Right lobe of liver (tissue), 6 donors: ENCODE results near the gene NKAIN2. TPM values are rescaled to one million over a fixed set of nuclear protein-coding genes. Genes with fewer than 3 reads are reported as not detected.

ENCODE experiments used
- ATAC-seq, 4 donors: fragments of 200-7000 bp; cut with Tn5 transposase; one replicate each; pipeline ENCODE4 v1.9.1; 2020; ENCODE audit warnings: mild to moderate bottlenecking in 4 of 4, moderate library complexity in 4 of 4
- DNase-seq, 3 donors: peaks; one replicate each; pipeline ENCODE4 v3.0.0-alpha.2; 2020
- H3K27ac ChIP-seq, 3 donors: fragments of 200-600 bp; one replicate each; pipeline ENCODE4 v1.8.0; 2022
- H3K27me3 ChIP-seq, 2 donors: fragments of 200-600 bp; one replicate each; pipeline ENCODE4 v1.8.0; 2022
- H3K36me3 ChIP-seq, 4 donors: fragments of 200-600 bp; sonication (generic) in 1 of 4; one replicate each; pipeline versions ENCODE4 v1.5.1 to v1.8.0; 2017 to 2022; ENCODE audit warnings: control low read depth in 1 of 4
- H3K4me1 ChIP-seq, 4 donors: fragments of 200-600 bp; sonication (generic) in 1 of 4; one replicate each; pipeline versions ENCODE4 v1.5.1 to v1.8.0; 2017 to 2022; ENCODE audit warnings: control low read depth in 1 of 4
- H3K4me3 ChIP-seq, 3 donors: fragments of 200-600 bp; one replicate each; pipeline ENCODE4 v1.8.0; 2022
- H3K9me3 ChIP-seq, 4 donors: fragments of 200-600 bp; sonication (generic) in 1 of 4; one replicate each; pipeline versions ENCODE4 v1.5.1 to v1.8.0; 2017 to 2022; ENCODE audit warnings: control low read depth in 1 of 4
- CTCF ChIP-seq, 4 donors: fragments of 200-600 bp in 3 of 4; fragments of 450-650 bp in 1 of 4; IDR thresholded peaks; one replicate each; pipeline versions ENCODE4 v1.5.1 to v1.8.0; 2016 to 2022; ENCODE audit warnings: antibody characterized with exemption in 4 of 4, mild to moderate bottlenecking in 2 of 4
- POLR2A ChIP-seq: fragments of 450-650 bp; IDR thresholded peaks from one replicate; pipeline ENCODE4 v1.6.1; 2017; ENCODE audit warnings: antibody characterized with exemption, mild to moderate bottlenecking
- WGBS: methylation state at CpG from one replicate; pipeline ENCODE4 v1.1.6; 2018; ENCODE audit warnings: low coverage, low lambda C conversion rate; ENCODE audit not compliant: insufficient coverage; ENCODE audit errors: missing lambda C conversion rate; 5-methylcytosine and 5-hydroxymethylcytosine counted together
- intact Hi-C, 2 donors: fragments of 100-400 bp; cut with DNase I; formaldehyde crosslinking; loops; one replicate each; pipeline versions ENCODE4 v1.11.2 to v1.14.1; 2022
- total RNA-seq, 6 experiments: library from RNA; depleted of rRNA in 2 of 6; stranded (reverse); fragments of >200 nt in 2 of 6; fragmentation: NEBNext Ultra II Directional in 3 of 6; extraction: Animal tissue kit (Norgen Biotek cat#: 25700) in 3 of 6; gene quantifications; one replicate each; pipeline versions ENCODE4 v1.1.0 to v1.2.4, GENCODE V29; 2016 to 2023
- donor health status: DM: no; HTN: yes; CAD: no.
- donor health status: DM: no; HTN: no; CAD: no.
- donor health status: DM: no; HTN: no; CAD: no.
- donor health status: DM: no; HTN: yes; CAD: no.
- donor health status: DM: no; HTN: yes; CAD: no.

The NKAIN2 gene
- total RNA-seq, 6 experiments from 2014 or later: 0.16 to 0.28 TPM; not detected in 4

- DNase-seq (no peak), ATAC-seq (no peak)
- Histone ChIP-seq H3K4me1 (no peaks in the 10 kb centered on the region), H3K27me3 (no peaks in the 10 kb centered on the region), H3K36me3 (no peaks in the 10 kb centered on the region), H3K27ac (no peak overlapping the region), H3K9me3 (no peaks in the 10 kb centered on the region), H3K4me3 (no peak overlapping the region)
- WGBS: 14% methylated on average over 2 of the region's 2 CpGs
- no peak for TF ChIP-seq POLR2A
- no peak for TF ChIP-seq CTCF (IDR thresholded peaks at IDR 0.05)
- intact Hi-C loops: no loop called here
Observed at GRCh38 chr6:124512431-124512830, 708.8 kb downstream of the NKAIN2 start.

- H3K27me3 ChIP-seq: no peaks in the 10 kb centered on the region
- H3K27ac ChIP-seq: no peak overlapping the region
- DNase-seq (no peak), ATAC-seq (no peak)
- no peaks in the 10 kb centered on the region for H3K36me3 ChIP-seq
- TF ChIP-seq CTCF (IDR thresholded peaks at IDR 0.05) (no peak), POLR2A (no peak)
- H3K4me3 ChIP-seq: no peak overlapping the region
- no peaks in the 10 kb centered on the region for H3K9me3 ChIP-seq
- intact Hi-C loops: no loop called here
- 37% methylated on average over 2 of the region's 2 CpGs for WGBS
- no peaks in the 10 kb centered on the region for H3K4me1 ChIP-seq
Observed at GRCh38 chr6:124517339-124517738, 713.7 kb downstream of the NKAIN2 start.

- Histone ChIP-seq H3K36me3 (no peaks in the 10 kb centered on the region), H3K4me3 (no peak overlapping the region), H3K27ac (no peak overlapping the region), H3K4me1 (no peaks in the 10 kb centered on the region), H3K9me3 (no peaks in the 10 kb centered on the region), H3K27me3 (no peaks in the 10 kb centered on the region)
- 35% methylated on average over 4 of the region's 4 CpGs for WGBS
- intact Hi-C loops: no loop called here
- no peak for TF ChIP-seq POLR2A
- TF ChIP-seq CTCF (IDR thresholded peaks at IDR 0.05): no peak
- ATAC-seq (no peak), DNase-seq (no peak)
Observed at GRCh38 chr6:124520514-124520913, 716.8 kb downstream of the NKAIN2 start.

GRCh38 chr6:124522335-124522734 lies 718.7 kb downstream of the NKAIN2 start:
- DNase-seq (no peak), ATAC-seq (no peak)
- Histone ChIP-seq H3K27me3 (no peaks in the 10 kb centered on the region), H3K27ac (no peak overlapping the region), H3K4me3 (no peak overlapping the region), H3K9me3 (no peaks in the 10 kb centered on the region), H3K4me1 (no peaks in the 10 kb centered on the region), H3K36me3 (no peaks in the 10 kb centered on the region)
- intact Hi-C loops: no loop called here
- no peak for TF ChIP-seq CTCF (IDR thresholded peaks at IDR 0.05)
- TF ChIP-seq POLR2A: no peak
- 53% methylated on average over 4 of the region's 4 CpGs for WGBS
